Stimulated activated effector memory CD8-positive, alpha-beta T cell treated with anti-CD3 and anti-CD28 coated beads, Interleukin-12 subunit alpha, Interleukin-12 subunit beta, amount 100 ng/mL, for 72 hours (primary cell): ENCODE measurements around the gene SFT2D1.
"Not testable (repeated sequence)": the region's sequence is repeated elsewhere in the genome, so short reads cannot be mapped to it uniquely, and the experiment has no call there.

ENCODE experiments used
- ATAC-seq: fragments of 150-1000 bp; cut with Tn5 transposase; 2 replicates; pipeline ENCODE4 v1.10.0; 2021
- DNase-seq, 2 donors: peaks; one replicate each; pipeline ENCODE4 v3.0.0; 2021 to 2022; ENCODE audit warnings: low spot score in 2 of 2
- H3K27ac Mint-ChIP-seq: one replicate; pipeline ENCODE4 v1.8.0; 2022; ENCODE audit warnings: mild to moderate bottlenecking, mixed read lengths
- H3K36me3 Mint-ChIP-seq: one replicate; pipeline ENCODE4 v1.8.0; 2022; ENCODE audit warnings: mild to moderate bottlenecking, mixed read lengths
- H3K4me1 Mint-ChIP-seq: one replicate; pipeline ENCODE4 v1.8.0; 2022; ENCODE audit warnings: mixed read lengths
- H3K4me3 Mint-ChIP-seq: one replicate; pipeline ENCODE4 v1.8.0; 2022; ENCODE audit warnings: mild to moderate bottlenecking, mixed read lengths
- H3K9me3 Mint-ChIP-seq: one replicate; pipeline ENCODE4 v1.8.0; 2022; ENCODE audit warnings: mixed read lengths

Gene SFT2D1

DNA sequence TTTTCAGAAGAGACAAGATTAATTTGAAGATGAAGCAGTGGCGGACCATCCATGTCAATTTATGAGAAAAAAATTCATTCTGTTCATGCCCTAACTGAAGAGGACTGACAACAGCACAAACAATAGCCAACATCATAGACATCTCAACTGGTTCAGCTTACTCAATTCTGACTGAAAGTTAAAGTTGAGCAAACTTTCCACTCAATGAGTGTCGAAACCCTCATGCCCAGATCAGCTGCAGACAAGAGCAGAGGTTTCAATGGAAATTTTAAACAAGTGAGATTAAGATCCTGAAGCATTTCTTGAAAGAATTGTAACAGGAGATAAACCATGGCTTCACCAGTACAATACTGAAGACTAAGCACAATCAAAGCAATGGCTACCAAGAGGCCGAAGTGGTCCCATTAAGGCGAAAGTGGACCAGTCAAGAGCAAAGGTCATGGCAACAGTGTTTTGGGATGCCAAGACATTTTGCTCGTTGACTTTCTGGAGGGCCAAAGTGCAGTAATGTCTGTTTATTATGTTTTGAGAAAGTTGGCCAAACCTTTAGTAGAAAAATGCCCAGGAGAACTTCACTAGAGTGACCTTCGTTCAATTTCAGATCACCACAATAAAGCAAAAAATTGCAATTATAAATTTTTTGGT, 6.1 kb upstream of the SFT2D1 start:
- ATAC-seq = peak; percentile 43
- no peak for DNase-seq
- H3K36me3 Mint-ChIP-seq = no peaks in the 10 kb centered on the region
- no peak overlapping the region for H3K27ac Mint-ChIP-seq
- H3K4me3 Mint-ChIP-seq = no peak overlapping the region
- peaks cover 8% of the 10 kb centered on the region for H3K4me1 Mint-ChIP-seq
- H3K9me3 Mint-ChIP-seq = peaks cover 4% of the 10 kb centered on the region

DNA sequence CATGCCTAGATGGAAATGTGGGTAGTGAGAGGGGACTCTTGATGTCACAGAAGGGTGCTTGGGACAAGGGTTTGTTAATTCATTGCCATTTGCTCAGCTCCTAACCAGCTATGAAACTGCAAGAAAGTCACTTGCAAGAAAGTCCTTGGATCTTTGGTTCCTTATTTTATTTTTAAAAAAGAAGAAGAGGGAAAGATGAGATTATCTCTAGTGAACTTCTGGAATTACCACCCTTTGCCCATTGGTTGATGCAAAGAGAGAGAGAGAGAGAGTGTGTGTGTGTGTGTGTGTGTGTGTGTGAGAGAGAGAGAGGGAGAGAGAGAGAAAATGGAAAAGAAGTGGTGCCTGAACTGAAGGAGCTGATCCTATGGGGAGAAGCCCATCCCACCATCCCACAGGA, 4.6 kb upstream of the SFT2D1 start:
- Mint-ChIP-seq H3K4me1 (peaks cover 9% of the 10 kb centered on the region), H3K27ac (no peak overlapping the region), H3K36me3 (peaks cover 1% of the 10 kb centered on the region), H3K9me3 (peaks cover 4% of the 10 kb centered on the region), H3K4me3 (no peak overlapping the region)
- DNase-seq (no peak), ATAC-seq (no peak)

- Mint-ChIP-seq H3K9me3 (peaks cover 4% of the 10 kb centered on the region), H3K27ac (no peak overlapping the region), H3K36me3 (peaks cover 6% of the 10 kb centered on the region), H3K4me1 (peaks cover 15% of the 10 kb centered on the region), H3K4me3 (no peak overlapping the region)
- DNase-seq = no peak
- no peak for ATAC-seq
These were observed 4.1 kb upstream of the SFT2D1 start for GRCh38 chr6:166346449-166346848.

DNA sequence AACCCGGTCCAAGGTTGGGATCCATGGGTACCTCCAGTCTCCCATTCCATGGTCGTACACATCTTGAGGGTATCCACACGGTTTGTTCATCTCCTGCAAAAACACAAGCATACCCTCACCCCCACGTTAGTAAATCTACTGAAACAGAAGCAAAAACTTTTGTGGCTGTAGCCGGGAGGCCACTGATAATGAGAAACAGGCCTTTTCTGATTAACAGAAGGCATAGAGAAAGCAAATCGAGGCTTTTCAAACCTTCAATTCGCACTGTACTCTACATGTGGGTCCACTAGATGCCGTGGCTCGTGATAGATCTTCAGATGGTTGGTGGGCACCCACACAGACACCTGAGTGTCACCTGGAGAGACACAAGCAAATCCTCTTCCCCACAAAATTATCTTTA, 3.3 kb upstream of the SFT2D1 start:
- not testable (repeated sequence) for ATAC-seq, H3K27ac Mint-ChIP-seq, H3K4me3 Mint-ChIP-seq, DNase-seq, H3K9me3 Mint-ChIP-seq, H3K36me3 Mint-ChIP-seq
- peaks cover 16% of the 10 kb centered on the region for H3K4me1 Mint-ChIP-seq

DNA sequence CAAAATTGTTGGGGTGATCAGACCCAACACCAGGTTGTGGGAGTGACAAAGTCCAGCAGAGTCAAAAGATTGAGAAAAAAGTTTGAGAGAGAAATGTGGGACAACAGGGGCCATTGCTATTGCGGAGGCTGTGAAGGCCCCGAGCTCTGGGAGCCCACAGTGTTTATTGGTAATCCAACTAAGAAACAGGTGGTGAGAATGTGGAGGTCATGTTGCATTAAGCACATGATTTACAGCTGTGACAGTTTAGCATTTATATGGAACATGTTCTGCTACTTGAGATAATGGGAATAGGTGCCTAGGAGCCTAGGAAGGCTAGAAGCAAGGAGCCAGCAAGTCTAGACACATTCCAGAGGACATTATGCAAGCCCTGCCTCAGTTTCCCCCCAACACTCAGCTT, 2.6 kb upstream of the SFT2D1 start:
- ATAC-seq, H3K4me3 Mint-ChIP-seq, DNase-seq, H3K27ac Mint-ChIP-seq, H3K36me3 Mint-ChIP-seq, H3K9me3 Mint-ChIP-seq: not testable (repeated sequence)
- peaks cover 16% of the 10 kb centered on the region for H3K4me1 Mint-ChIP-seq

DNA sequence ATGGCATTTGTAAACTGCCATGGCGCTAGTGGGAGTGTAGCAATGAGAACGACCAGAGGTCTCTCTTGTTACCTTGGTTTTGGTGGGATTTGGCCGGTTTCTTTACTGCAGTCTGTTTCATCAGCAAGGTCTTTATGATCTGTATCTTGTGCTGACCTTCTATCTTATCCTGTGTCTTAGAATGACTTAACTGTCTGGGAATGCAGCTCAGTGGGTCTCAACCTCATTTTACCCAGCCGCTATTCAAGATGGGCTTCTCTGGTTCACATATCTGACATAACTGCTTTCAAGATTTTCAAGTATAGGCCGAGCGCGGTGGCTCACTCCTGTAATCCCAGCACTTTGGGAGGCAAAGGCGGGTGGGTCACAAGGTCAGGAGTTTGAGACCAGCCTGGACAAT, 1.9 kb upstream of the SFT2D1 start:
- Mint-ChIP-seq H3K4me3 (no peak overlapping the region), H3K27ac (no peak overlapping the region)

GRCh38 chr6:166343150-166343487, 774 bp upstream of the SFT2D1 start:
- peak overlapping the region; percentile 80 for H3K4me3 Mint-ChIP-seq
- peaks cover 13% of the 10 kb centered on the region for H3K4me1 Mint-ChIP-seq
- no peaks in the 10 kb centered on the region for H3K9me3 Mint-ChIP-seq
- ATAC-seq (no peak), DNase-seq (no peak)
- H3K36me3 Mint-ChIP-seq = peaks cover 6% of the 10 kb centered on the region
- H3K27ac Mint-ChIP-seq = peak overlapping the region; percentile 84

More for the DNA sequence above, 1.9 kb upstream of the SFT2D1 start:
- peaks cover 1% of the 10 kb centered on the region for H3K9me3 Mint-ChIP-seq
- no peak for ATAC-seq
- peaks cover 16% of the 10 kb centered on the region for H3K4me1 Mint-ChIP-seq
- H3K36me3 Mint-ChIP-seq = peaks cover 6% of the 10 kb centered on the region
- no peak for DNase-seq

DNA sequence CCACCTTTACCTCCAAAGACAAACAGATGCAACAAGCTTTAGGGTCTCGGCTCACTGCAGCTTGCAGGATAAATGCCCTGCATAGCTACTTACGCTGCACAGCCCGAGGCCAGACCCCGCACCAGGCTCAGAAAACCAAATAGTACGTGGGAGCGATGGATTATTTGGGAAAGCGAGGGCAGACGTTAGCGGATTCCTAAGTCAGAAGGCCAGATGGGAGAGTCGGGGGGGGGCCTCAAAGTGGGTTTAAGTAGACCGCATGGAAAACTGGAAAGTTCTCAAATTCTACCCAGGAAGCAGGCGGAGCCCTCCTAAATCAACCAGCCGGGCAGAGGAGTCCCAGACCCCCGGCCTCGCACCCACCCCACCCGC, 382 bp downstream of the SFT2D1 start:
- H3K27ac Mint-ChIP-seq = peak overlapping the region; percentile 84
- ATAC-seq (peak; percentile 20), DNase-seq (no peak)
- H3K4me3 Mint-ChIP-seq = peak overlapping the region; percentile 80
- H3K4me1 Mint-ChIP-seq = peaks cover 8% of the 10 kb centered on the region
- peaks cover 15% of the 10 kb centered on the region for H3K36me3 Mint-ChIP-seq
- no peaks in the 10 kb centered on the region for H3K9me3 Mint-ChIP-seq

GRCh38 chr6:166341464-166341863, 881 bp downstream of the SFT2D1 start:
- ATAC-seq (peak; percentile 29), DNase-seq (no peak)
- peaks cover 20% of the 10 kb centered on the region for H3K36me3 Mint-ChIP-seq

GRCh38 chr6:166338854-166339253, 3.5 kb downstream of the SFT2D1 start:
- Mint-ChIP-seq H3K27ac (no peak overlapping the region), H3K36me3 (peaks cover 27% of the 10 kb centered on the region), H3K4me3 (no peak overlapping the region), H3K9me3 (no peaks in the 10 kb centered on the region), H3K4me1 (peaks cover 31% of the 10 kb centered on the region)
- no peak for ATAC-seq
- DNase-seq = no peak

More at GRCh38 chr6:166341464-166341863, 881 bp downstream of the SFT2D1 start:
- peaks cover 13% of the 10 kb centered on the region for H3K4me1 Mint-ChIP-seq
- no peaks in the 10 kb centered on the region for H3K9me3 Mint-ChIP-seq
- H3K27ac Mint-ChIP-seq = peak overlapping the region; percentile 84
- peak overlapping the region; percentile 80 for H3K4me3 Mint-ChIP-seq

DNA sequence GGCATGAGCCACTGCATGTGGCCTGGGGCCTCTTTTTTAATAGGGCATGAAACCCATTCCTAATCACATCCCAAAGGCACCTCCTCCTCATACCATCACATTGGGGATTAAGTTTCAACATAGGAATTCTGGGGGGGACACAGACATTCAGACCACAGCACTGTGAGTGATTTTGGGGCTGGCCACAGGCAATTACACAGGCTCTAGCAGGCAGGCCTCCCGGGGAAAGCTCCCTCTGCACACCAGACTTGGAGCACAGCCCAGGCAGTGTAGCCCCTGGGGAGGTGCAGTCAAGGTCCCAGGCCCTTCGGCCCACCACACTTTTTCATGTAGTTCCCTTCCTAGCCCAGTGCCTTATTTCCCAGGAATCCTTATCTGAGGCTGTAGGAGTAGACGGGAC, 5.5 kb downstream of the SFT2D1 start:
- ATAC-seq (no peak), DNase-seq (no peak)
- Mint-ChIP-seq H3K9me3 (no peaks in the 10 kb centered on the region), H3K4me3 (no peak overlapping the region), H3K27ac (no peak overlapping the region), H3K36me3 (peaks cover 36% of the 10 kb centered on the region), H3K4me1 (peaks cover 46% of the 10 kb centered on the region)

DNA sequence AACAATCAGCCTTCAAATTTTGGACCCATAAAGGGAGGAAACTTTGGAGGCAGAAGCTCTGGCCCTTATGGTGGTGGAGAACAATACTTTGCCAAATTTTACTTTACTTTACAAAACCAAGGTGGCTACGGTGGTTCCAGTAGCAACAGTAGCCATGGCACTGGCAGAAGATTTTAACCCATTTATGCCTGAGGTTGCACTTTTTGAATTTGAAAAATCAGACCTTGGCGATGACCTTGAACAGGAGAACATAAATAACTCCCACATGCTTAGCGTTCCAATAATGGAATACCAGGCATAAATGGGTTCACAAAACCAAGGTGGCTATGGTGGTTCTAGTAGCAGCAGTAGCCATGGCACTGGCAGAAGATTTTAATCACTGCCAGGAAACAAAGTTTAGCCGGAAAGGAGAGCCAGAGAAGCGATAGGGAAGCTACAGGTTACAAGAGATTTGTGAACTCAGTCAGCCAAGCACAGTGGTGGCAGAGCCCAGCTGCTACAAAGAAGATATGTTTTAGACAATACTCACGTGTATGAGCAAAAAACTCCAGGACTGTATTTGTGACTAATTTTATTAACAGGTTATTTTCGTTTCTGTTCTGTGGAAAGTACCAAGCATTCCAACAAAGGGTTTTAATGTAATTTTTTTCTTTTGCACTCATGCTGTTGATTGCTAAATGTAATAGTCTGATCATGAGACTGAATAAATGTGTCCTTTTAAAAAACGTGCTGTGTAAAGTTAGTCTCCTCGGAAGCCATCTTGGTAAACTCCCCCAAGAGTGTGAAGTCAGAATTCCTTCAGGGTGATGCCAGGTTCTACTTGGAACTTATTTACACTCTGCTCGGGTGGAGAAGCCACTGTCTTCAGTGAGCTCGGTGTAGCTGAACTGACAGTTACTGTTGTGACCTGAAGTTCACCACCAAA, 6.7 kb downstream of the SFT2D1 start:
- H3K4me3 Mint-ChIP-seq = no peak overlapping the region
- peak; percentile 22 for ATAC-seq
- H3K36me3 Mint-ChIP-seq = peaks cover 32% of the 10 kb centered on the region
- no peak for DNase-seq
- H3K9me3 Mint-ChIP-seq = no peaks in the 10 kb centered on the region
- H3K4me1 Mint-ChIP-seq = peaks cover 41% of the 10 kb centered on the region
- H3K27ac Mint-ChIP-seq = no peak overlapping the region

- Mint-ChIP-seq H3K4me3 (no peak overlapping the region), H3K4me1 (peaks cover 41% of the 10 kb centered on the region)
- no peak for DNase-seq
These were observed 7.5 kb downstream of the SFT2D1 start for GRCh38 chr6:166334878-166335277.

GRCh38 chr6:166333172-166333995, 9.0 kb downstream of the SFT2D1 start:
- Mint-ChIP-seq H3K9me3 (no peaks in the 10 kb centered on the region), H3K36me3 (peaks cover 41% of the 10 kb centered on the region), H3K27ac (peak overlapping the region; percentile 27), H3K4me1 (peaks cover 41% of the 10 kb centered on the region), H3K4me3 (peak overlapping the region; percentile 64)
- peak; percentile 89 for ATAC-seq
- DNase-seq = peak in 1 of 2 donors; percentile 69

More at GRCh38 chr6:166334878-166335277, 7.5 kb downstream of the SFT2D1 start:
- Mint-ChIP-seq H3K9me3 (no peaks in the 10 kb centered on the region), H3K27ac (no peak overlapping the region), H3K36me3 (peaks cover 32% of the 10 kb centered on the region)
- ATAC-seq = no peak
